ENCODE results near the gene TPD52L2.
"Not testable (repeated sequence)": the region's sequence is repeated elsewhere in the genome, so short reads cannot be mapped to it uniquely, and the experiment has no call there.

The TPD52L2 gene

GRCh38 chr20:63926298-63926697 is 61.2 kb downstream of the TPD52L2 start:
- no peak for ATAC-seq

GRCh38 chr20:63929071-63929470 is 64.0 kb downstream of the TPD52L2 start:
- no peak for TF ChIP-seq CSRNP3 (CRISPR knock-in tag; IDR thresholded peaks at IDR 0.05)
- no peak for TF ChIP-seq ZNF70 (CRISPR knock-in tag; IDR thresholded peaks at IDR 0.05)
- TF ChIP-seq ZFP3 (CRISPR knock-in tag; IDR thresholded peaks at IDR 0.05), result no peak
- TF ChIP-seq PPARA (CRISPR knock-in tag; IDR thresholded peaks at IDR 0.05; ENCODE audit: borderline replicate concordance), result no peak
- no peak for TF ChIP-seq CSDC2 (CRISPR knock-in tag; IDR thresholded peaks at IDR 0.05)
- no peak for TF ChIP-seq ESRRG (CRISPR knock-in tag; IDR thresholded peaks at IDR 0.05)
- no peak for TF ChIP-seq ZNF565 (CRISPR knock-in tag; conservative IDR thresholded peaks at IDR 0.05; ENCODE audit: low read depth)
- TF ChIP-seq POU6F1 (CRISPR knock-in tag; IDR thresholded peaks at IDR 0.05; ENCODE audit: borderline replicate concordance, low read depth), result no peak
- no peak for TF ChIP-seq TSHZ2 (CRISPR knock-in tag; IDR thresholded peaks at IDR 0.05)
- TF ChIP-seq OSR1 (CRISPR knock-in tag; IDR thresholded peaks at IDR 0.05), result no peak
- no peak for TF ChIP-seq PATZ1 (CRISPR knock-in tag; IDR thresholded peaks at IDR 0.05; ENCODE audit: borderline replicate concordance)
- ATAC-seq, result no peak

More at GRCh38 chr20:63926298-63926697, 61.2 kb downstream of the TPD52L2 start:
- TF ChIP-seq PATZ1 (CRISPR knock-in tag; IDR thresholded peaks at IDR 0.05; ENCODE audit: borderline replicate concordance) (no peak), BACH2 (CRISPR knock-in tag; IDR thresholded peaks at IDR 0.05; ENCODE audit: borderline replicate concordance) (no peak), POU6F1 (CRISPR knock-in tag; IDR thresholded peaks at IDR 0.05; ENCODE audit: borderline replicate concordance, low read depth) (no peak), ZNF565 (CRISPR knock-in tag; conservative IDR thresholded peaks at IDR 0.05; ENCODE audit: low read depth) (no peak), ZNF70 (CRISPR knock-in tag; IDR thresholded peaks at IDR 0.05) (no peak), ZFP30 (CRISPR knock-in tag; IDR thresholded peaks at IDR 0.05) (no peak)

- ATAC-seq, result not testable (repeated sequence)
Measured at GRCh38 chr20:63929473-63929883, 64.4 kb downstream of the TPD52L2 start.

GRCh38 chr20:63930971-63931553 is 66.0 kb downstream of the TPD52L2 start:
- ATAC-seq, result no peak
- TF ChIP-seq CSRNP3 (CRISPR knock-in tag; IDR thresholded peaks at IDR 0.05), result no peak
- TF ChIP-seq ARNTL (CRISPR knock-in tag; IDR thresholded peaks at IDR 0.05; ENCODE audit: borderline replicate concordance, low read depth), result no peak
- no peak for TF ChIP-seq TCF4 (CRISPR knock-in tag; IDR thresholded peaks at IDR 0.05; ENCODE audit: borderline replicate concordance)
- no peak for TF ChIP-seq ZC3H10 (CRISPR knock-in tag; IDR thresholded peaks at IDR 0.05)
- no peak for TF ChIP-seq TOX (CRISPR knock-in tag; IDR thresholded peaks at IDR 0.05; ENCODE audit: borderline replicate concordance)
- TF ChIP-seq GLIS3 (CRISPR knock-in tag; IDR thresholded peaks at IDR 0.05), result no peak
- no peak for TF ChIP-seq CSDC2 (CRISPR knock-in tag; IDR thresholded peaks at IDR 0.05)
- TF ChIP-seq BACH2 (CRISPR knock-in tag; IDR thresholded peaks at IDR 0.05; ENCODE audit: borderline replicate concordance), result no peak
- TF ChIP-seq TSHZ2 (CRISPR knock-in tag; IDR thresholded peaks at IDR 0.05), result no peak
- no peak for TF ChIP-seq ZFP30 (CRISPR knock-in tag; IDR thresholded peaks at IDR 0.05)

Measured in SK-N-SH treated with all-trans-retinoic acid at 6 μM for 48 hours (cell line).